Measurements from ENCODE around the gene NINL. TPM values are rescaled to one million over a fixed set of nuclear protein-coding genes. Genes with fewer than 3 reads are reported as not detected.

Gene NINL
- total RNA-seq, 1 experiment from 2014 or later: 1.2 TPM

- peaks cover 7% of the 10 kb centered on the region for H3K9me3 Mint-ChIP-seq (ENCODE audit: unreplicated experiment)
- ChIA-PET POLR2A (no interaction called here), CTCF (interaction anchor here (0.7 to 2.1 kb wide), 4 partner anchors 8 to 218 kb away, joined by 3 to 26 read pairs (median 5); no protein-coding TSS in a partner anchor)
- no peaks in the 10 kb centered on the region for H3K4me1 Mint-ChIP-seq (ENCODE audit: insufficient read depth, unreplicated experiment)
- intact Hi-C loops (cut with micrococcal nuclease): no loop called here
- no peak for TF ChIP-seq CTCF (IDR thresholded peaks at IDR 0.05; ENCODE audit: unreplicated experiment)
- no peak overlapping the region for H3K4me3 Mint-ChIP-seq (ENCODE audit: unreplicated experiment)
- no peak for DNase-seq (ENCODE audit: unreplicated experiment)
- no TSS peak for BruUV-seq (replicated peaks)
- no peaks in the 10 kb centered on the region for H3K27me3 Mint-ChIP-seq (ENCODE audit: insufficient read depth, unreplicated experiment)
- no peak overlapping the region for H3K27ac Mint-ChIP-seq (ENCODE audit: low read depth, unreplicated experiment)
- H3K36me3 Mint-ChIP-seq (ENCODE audit: insufficient read depth, unreplicated experiment): no peaks in the 10 kb centered on the region
Measured at GRCh38 chr20:25532971-25533391, 52.4 kb downstream of the NINL start.

- H3K4me3 Mint-ChIP-seq (ENCODE audit: unreplicated experiment): no peak overlapping the region
- H3K4me1 Mint-ChIP-seq (ENCODE audit: insufficient read depth, unreplicated experiment): no peaks in the 10 kb centered on the region
- no peak overlapping the region for H3K27ac Mint-ChIP-seq (ENCODE audit: low read depth, unreplicated experiment)
Measured at GRCh38 chr20:25532015-25532751, 53.1 kb downstream of the NINL start.

DNA sequence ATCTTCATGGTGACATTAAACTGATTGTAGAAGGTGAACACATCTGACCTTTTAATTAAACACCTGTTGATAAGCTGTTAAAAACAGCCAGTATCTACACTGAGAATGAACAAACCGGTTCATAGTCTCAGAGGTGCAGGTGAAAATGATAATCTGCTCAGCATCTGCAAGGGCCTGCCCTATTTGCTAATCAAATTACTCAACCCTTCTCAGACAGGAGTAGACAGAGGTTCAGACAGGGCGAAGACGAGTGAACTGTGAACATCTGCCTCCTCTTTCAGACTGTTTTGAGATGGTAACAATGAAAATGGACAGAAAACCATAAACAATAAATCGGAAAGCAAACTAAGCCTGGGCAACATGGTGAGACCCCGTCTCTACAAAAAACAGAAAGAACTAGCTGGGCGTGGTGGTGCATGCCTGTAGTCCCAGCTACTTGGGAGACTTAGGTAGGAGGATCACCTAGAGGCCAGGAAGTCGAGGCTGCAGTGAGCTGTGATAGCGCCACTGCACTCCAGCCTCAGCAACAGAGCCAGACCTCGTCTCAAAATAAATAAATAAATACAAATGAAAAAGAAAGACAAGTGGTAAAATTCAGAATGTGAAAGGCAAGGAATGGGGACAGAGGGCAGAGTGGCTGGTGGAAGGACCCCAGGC lies 55.9 kb downstream of the NINL start:
- DNase-seq (ENCODE audit: unreplicated experiment): no peak
- H3K27ac Mint-ChIP-seq (ENCODE audit: low read depth, unreplicated experiment): no peak overlapping the region
- intact Hi-C loops (cut with micrococcal nuclease): no loop called here
- H3K4me1 Mint-ChIP-seq (ENCODE audit: insufficient read depth, unreplicated experiment): peaks cover 11% of the 10 kb centered on the region
- ChIA-PET CTCF (interaction anchor here (1.0 to 1.4 kb wide), 2 partner anchors 10 to 59 kb away, joined by 3 read pairs; no protein-coding TSS in a partner anchor), POLR2A (interaction anchor here (0.6 kb wide), 1 partner anchor 60 kb away, joined by 3 read pairs; no protein-coding TSS in a partner anchor)
- no peak overlapping the region for H3K4me3 Mint-ChIP-seq (ENCODE audit: unreplicated experiment)
- H3K9me3 Mint-ChIP-seq (ENCODE audit: unreplicated experiment): peaks cover 7% of the 10 kb centered on the region
- H3K27me3 Mint-ChIP-seq (ENCODE audit: insufficient read depth, unreplicated experiment): no peaks in the 10 kb centered on the region
- no peaks in the 10 kb centered on the region for H3K36me3 Mint-ChIP-seq (ENCODE audit: insufficient read depth, unreplicated experiment)
- no peak for TF ChIP-seq CTCF (IDR thresholded peaks at IDR 0.05; ENCODE audit: unreplicated experiment)
- no TSS peak for BruUV-seq (replicated peaks)

More at GRCh38 chr20:25532015-25532751, 53.1 kb downstream of the NINL start:
- no peak for TF ChIP-seq CTCF (IDR thresholded peaks at IDR 0.05; ENCODE audit: unreplicated experiment)
- peak; percentile 55 for DNase-seq (ENCODE audit: unreplicated experiment)
- H3K36me3 Mint-ChIP-seq (ENCODE audit: insufficient read depth, unreplicated experiment): no peaks in the 10 kb centered on the region
- H3K9me3 Mint-ChIP-seq (ENCODE audit: unreplicated experiment): peaks cover 7% of the 10 kb centered on the region
- ChIA-PET POLR2A (interaction anchor here (0.9 kb wide), 1 partner anchor 83 kb away, joined by 3 read pairs; no protein-coding TSS in a partner anchor), CTCF (interaction anchor here (0.7 to 2.1 kb wide), 7 partner anchors 9 to 1639 kb away, joined by 3 to 26 read pairs (median 4); no protein-coding TSS in a partner anchor)
- BruUV-seq (replicated peaks): no TSS peak
- H3K27me3 Mint-ChIP-seq (ENCODE audit: insufficient read depth, unreplicated experiment): no peaks in the 10 kb centered on the region
- intact Hi-C loops (cut with micrococcal nuclease): no loop called here

- intact Hi-C loops (cut with micrococcal nuclease): no loop called here
- BruUV-seq (replicated peaks): no TSS peak
- no peaks in the 10 kb centered on the region for H3K27me3 Mint-ChIP-seq (ENCODE audit: insufficient read depth, unreplicated experiment)
- DNase-seq (ENCODE audit: unreplicated experiment): no peak
- no peaks in the 10 kb centered on the region for H3K36me3 Mint-ChIP-seq (ENCODE audit: insufficient read depth, unreplicated experiment)
- TF ChIP-seq CTCF (IDR thresholded peaks at IDR 0.05; ENCODE audit: unreplicated experiment): no peak
- H3K4me1 Mint-ChIP-seq (ENCODE audit: insufficient read depth, unreplicated experiment): peaks cover 11% of the 10 kb centered on the region
- no peak overlapping the region for H3K27ac Mint-ChIP-seq (ENCODE audit: low read depth, unreplicated experiment)
- peaks cover 7% of the 10 kb centered on the region for H3K9me3 Mint-ChIP-seq (ENCODE audit: unreplicated experiment)
- POLR2A ChIA-PET: no interaction called here
- CTCF ChIA-PET: interaction anchor here (1.4 to 2.9 kb wide), 2 partner anchors 12 kb away, joined by 3 to 14 read pairs; no protein-coding TSS in a partner anchor
- no peak overlapping the region for H3K4me3 Mint-ChIP-seq (ENCODE audit: unreplicated experiment)
Measured at GRCh38 chr20:25527949-25528348, 57.4 kb downstream of the NINL start.
